GM18502 (cell line): ENCODE results near the gene MROH2A.
"Not testable (repeated sequence)": the region's sequence is repeated elsewhere in the genome, so short reads cannot be mapped to it uniquely, and the experiment has no call there.

Experiments
- ATAC-seq: cut with Tn5 transposase; IDR thresholded peaks from one replicate; pipeline ENCODE4 v1.9.1; 2021; ENCODE audit warnings: mild to moderate bottlenecking; ENCODE audit not compliant: unreplicated experiment, poor library complexity

MROH2A gene

GRCh38 chr2:233778030-233778429 is at the start of gene MROH2A:
Gene MROH2A (plus strand): TSS chr2:233778330. CDS start chr2:233779359, 1,029 bp downstream.
- no peak for ATAC-seq

GRCh38 chr2:233728723-233729301 is 49.3 kb upstream of the MROH2A start, which contains the start of gene UGT1A3:
Gene UGT1A3 (plus strand): TSS chr2:233729042. CDS start chr2:233729127, 85 bp downstream.
- ATAC-seq, result no peak

- ATAC-seq, result not testable (repeated sequence)
These were observed 41.1 kb upstream of the MROH2A start for GRCh38 chr2:233736868-233737653.

GRCh38 chr2:233740870-233741269 is 37.3 kb upstream of the MROH2A start:
- ATAC-seq, result no peak

- ATAC-seq, result no peak
These were observed 34.5 kb upstream of the MROH2A start for GRCh38 chr2:233743464-233744259.

GRCh38 chr2:233745073-233745755 is 32.9 kb upstream of the MROH2A start:
- ATAC-seq, result no peak

GRCh38 chr2:233745838-233746237 is 32.3 kb upstream of the MROH2A start:
- ATAC-seq, result not testable (repeated sequence)

GRCh38 chr2:233746475-233747282 is 31.5 kb upstream of the MROH2A start:
- ATAC-seq, result no peak

GRCh38 chr2:233747283-233747544 is 30.9 kb upstream of the MROH2A start:
- no peak for ATAC-seq

GRCh38 chr2:233750689-233751088 is 27.4 kb upstream of the MROH2A start:
- ATAC-seq, result not testable (repeated sequence)

GRCh38 chr2:233751212-233752009 is 26.7 kb upstream of the MROH2A start:
- not testable (repeated sequence) for ATAC-seq

GRCh38 chr2:233754872-233755611 is 23.1 kb upstream of the MROH2A start:
- ATAC-seq, result no peak

GRCh38 chr2:233756429-233757081 is 21.6 kb upstream of the MROH2A start:
- ATAC-seq, result no peak

- ATAC-seq, result no peak
These were observed 20.0 kb upstream of the MROH2A start for GRCh38 chr2:233758141-233758540.

- ATAC-seq, result no peak
These were observed 19.3 kb upstream of the MROH2A start for GRCh38 chr2:233758849-233759248.

- no peak for ATAC-seq
These were observed 18.1 kb upstream of the MROH2A start, which contains the start of gene UGT1A1 for GRCh38 chr2:233760043-233760442. Gene UGT1A1 (plus strand): TSS chr2:233760270. CDS start chr2:233760288, 18 bp downstream.

- ATAC-seq, result no peak
These were observed 16.9 kb upstream of the MROH2A start for GRCh38 chr2:233761040-233761769.
